ENCODE data around the gene CRYZL1.

GRCh38 chr21:33645730-33646129, 4.2 kb upstream of the CRYZL1 start:
- TF ChIP-seq, protein P1, sequence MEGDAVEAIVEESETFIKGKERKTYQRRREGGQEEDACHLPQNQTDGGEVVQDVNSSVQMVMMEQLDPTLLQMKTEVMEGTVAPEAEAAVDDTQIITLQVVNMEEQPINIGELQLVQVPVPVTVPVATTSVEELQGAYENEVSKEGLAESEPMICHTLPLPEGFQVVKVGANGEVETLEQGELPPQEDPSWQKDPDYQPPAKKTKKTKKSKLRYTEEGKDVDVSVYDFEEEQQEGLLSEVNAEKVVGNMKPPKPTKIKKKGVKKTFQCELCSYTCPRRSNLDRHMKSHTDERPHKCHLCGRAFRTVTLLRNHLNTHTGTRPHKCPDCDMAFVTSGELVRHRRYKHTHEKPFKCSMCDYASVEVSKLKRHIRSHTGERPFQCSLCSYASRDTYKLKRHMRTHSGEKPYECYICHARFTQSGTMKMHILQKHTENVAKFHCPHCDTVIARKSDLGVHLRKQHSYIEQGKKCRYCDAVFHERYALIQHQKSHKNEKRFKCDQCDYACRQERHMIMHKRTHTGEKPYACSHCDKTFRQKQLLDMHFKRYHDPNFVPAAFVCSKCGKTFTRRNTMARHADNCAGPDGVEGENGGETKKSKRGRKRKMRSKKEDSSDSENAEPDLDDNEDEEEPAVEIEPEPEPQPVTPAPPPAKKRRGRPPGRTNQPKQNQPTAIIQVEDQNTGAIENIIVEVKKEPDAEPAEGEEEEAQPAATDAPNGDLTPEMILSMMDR (IDR thresholded peaks at IDR 0.05), result no peak
- TF ChIP-seq POLR2A (IDR thresholded peaks at IDR 0.05), result no peak

Measured in Peyer's patch (tissue), 4 donors.